AG04449 (cell line): ENCODE measurements around the gene SCUBE2.

Experiments used
- CTCF ChIA-PET: fragments of 350-600 bp; formaldehyde crosslinking; extraction: SDS; loops from one replicate; lab custom pipeline; 2021; ENCODE audit warnings: antibody characterized with exemption; lab: Yijun Ruan, JAX
- POLR2A ChIA-PET: fragments of 400-600, 350-600 bp; formaldehyde crosslinking; extraction: SDS; loops from one replicate; lab custom pipeline; 2020; ENCODE audit warnings: antibody characterized with exemption, inconsistent platforms; lab: Yijun Ruan, JAX
- DNase-seq: peaks from one replicate; pipeline ENCODE4 v3.0.0-alpha.2; 2010; ENCODE audit warnings: low read depth, low spot score
- H3K4me3 ChIP-seq: 2 replicates; pipeline ENCODE4 v1.5.1; 2011; ENCODE audit warnings: low read depth, mild to moderate bottlenecking, control low read depth, low read length
- TF ChIP-seq, protein P1 (sequence below): IDR thresholded peaks from one replicate; pipeline ENCODE4 v1.5.1; 2011; ENCODE audit warnings: mild to moderate bottlenecking, moderate library complexity, low read length, control low read depth, inconsistent platforms; ENCODE audit not compliant: insufficient read depth; ENCODE audit errors: missing control alignments

Gene SCUBE2

DNA sequence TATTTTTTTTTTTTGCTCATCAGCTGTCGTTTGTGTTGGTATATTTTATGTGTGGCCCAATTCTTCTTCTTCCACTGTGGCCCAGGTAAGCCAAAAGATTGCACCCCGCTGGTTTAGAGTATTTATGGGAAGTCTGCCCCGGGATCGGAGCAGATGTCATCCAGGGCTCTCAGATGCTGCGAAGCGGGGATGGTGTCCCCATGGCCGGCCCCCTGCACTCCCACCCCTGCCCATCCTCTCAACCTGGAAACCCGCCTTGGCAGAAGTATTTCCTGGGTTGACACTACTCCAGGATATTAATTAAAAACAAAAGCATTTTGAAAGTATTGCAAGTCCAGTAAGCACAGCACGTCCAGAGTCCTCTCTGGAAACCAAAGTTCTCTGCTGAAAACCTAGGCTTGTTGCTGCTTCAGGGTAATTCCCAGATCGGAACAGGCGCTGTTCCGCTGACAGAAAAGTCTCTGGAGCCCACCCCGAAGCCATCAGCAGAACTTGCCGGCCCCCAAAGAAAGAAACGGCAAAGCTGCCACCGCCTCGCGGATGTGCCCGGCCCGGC lies 833 bp downstream of the SCUBE2 start:
- no peak for DNase-seq
- peak overlapping the region; percentile 52 for H3K4me3 ChIP-seq
- ChIA-PET CTCF (no interaction called here), POLR2A (interaction anchor here (0.7 kb wide), 1 partner anchor 405 kb away, joined by 3 read pairs; no protein-coding TSS in a partner anchor)
- TF ChIP-seq, protein P1, sequence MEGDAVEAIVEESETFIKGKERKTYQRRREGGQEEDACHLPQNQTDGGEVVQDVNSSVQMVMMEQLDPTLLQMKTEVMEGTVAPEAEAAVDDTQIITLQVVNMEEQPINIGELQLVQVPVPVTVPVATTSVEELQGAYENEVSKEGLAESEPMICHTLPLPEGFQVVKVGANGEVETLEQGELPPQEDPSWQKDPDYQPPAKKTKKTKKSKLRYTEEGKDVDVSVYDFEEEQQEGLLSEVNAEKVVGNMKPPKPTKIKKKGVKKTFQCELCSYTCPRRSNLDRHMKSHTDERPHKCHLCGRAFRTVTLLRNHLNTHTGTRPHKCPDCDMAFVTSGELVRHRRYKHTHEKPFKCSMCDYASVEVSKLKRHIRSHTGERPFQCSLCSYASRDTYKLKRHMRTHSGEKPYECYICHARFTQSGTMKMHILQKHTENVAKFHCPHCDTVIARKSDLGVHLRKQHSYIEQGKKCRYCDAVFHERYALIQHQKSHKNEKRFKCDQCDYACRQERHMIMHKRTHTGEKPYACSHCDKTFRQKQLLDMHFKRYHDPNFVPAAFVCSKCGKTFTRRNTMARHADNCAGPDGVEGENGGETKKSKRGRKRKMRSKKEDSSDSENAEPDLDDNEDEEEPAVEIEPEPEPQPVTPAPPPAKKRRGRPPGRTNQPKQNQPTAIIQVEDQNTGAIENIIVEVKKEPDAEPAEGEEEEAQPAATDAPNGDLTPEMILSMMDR = no peak

GRCh38 chr11:9089636-9090035 lies 1.8 kb downstream of the SCUBE2 start:
- ChIA-PET POLR2A (interaction anchor here (0.7 kb wide), 1 partner anchor 404 kb away, joined by 3 read pairs; no protein-coding TSS in a partner anchor), CTCF (interaction anchor here (0.8 to 2.1 kb wide), 2 partner anchors 14 to 73 kb away, joined by 4 to 5 read pairs; no protein-coding TSS in a partner anchor)
- no peak overlapping the region for H3K4me3 ChIP-seq
- DNase-seq = no peak
- TF ChIP-seq, protein P1 = no peak

DNA sequence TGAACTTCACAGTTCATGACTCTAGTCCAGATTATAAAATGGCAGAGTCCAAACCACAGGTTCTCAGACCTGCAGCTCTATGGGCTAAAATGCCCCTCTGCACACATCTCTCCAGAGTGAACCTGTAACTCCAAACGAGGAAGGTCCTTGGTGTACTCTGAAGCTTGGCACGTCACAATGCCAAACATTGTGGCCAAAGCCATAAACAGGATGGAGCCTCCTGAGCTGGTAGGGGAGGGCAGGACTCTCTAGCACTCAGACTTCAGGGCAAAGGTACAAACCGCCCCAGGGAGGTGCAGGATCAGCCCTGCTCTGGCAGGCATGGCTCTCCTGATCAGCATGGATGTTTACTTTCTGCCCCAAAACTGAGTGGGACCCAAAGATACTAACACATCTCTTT lies 2.3 kb downstream of the SCUBE2 start:
- H3K4me3 ChIP-seq = no peak overlapping the region
- DNase-seq = no peak
- TF ChIP-seq, protein P1 = no peak
- POLR2A ChIA-PET = no interaction called here
- CTCF ChIA-PET = interaction anchor here (0.8 to 2.1 kb wide), 4 partner anchors 14 to 74 kb away, joined by 3 to 5 read pairs (median 4); no protein-coding TSS in a partner anchor

GRCh38 chr11:9082575-9082974 lies 8.8 kb downstream of the SCUBE2 start:
- CTCF ChIA-PET = interaction anchor here (2.0 kb wide), 1 partner anchor 11 kb away, joined by 7 read pairs; no protein-coding TSS in a partner anchor
- POLR2A ChIA-PET = no interaction called here
- TF ChIP-seq, protein P1 = no peak
- no peak overlapping the region for H3K4me3 ChIP-seq
- DNase-seq = no peak

GRCh38 chr11:9081153-9081552 lies 10.2 kb downstream of the SCUBE2 start:
- DNase-seq = no peak
- ChIA-PET CTCF (no interaction called here), POLR2A (no interaction called here)
- no peak overlapping the region for H3K4me3 ChIP-seq
- TF ChIP-seq, protein P1 = no peak
